SK-N-SH (cell line): ENCODE results near the gene CHCHD3. TPM values are rescaled to one million over a fixed set of nuclear protein-coding genes. Genes with fewer than 3 reads are reported as not detected.

ENCODE experiments used
- CTCF ChIA-PET: fragments of 300-600, 350-600 bp; formaldehyde crosslinking; extraction: SDS; loops from one replicate; lab custom pipeline; 2021; lab: Yijun Ruan, JAX
- POLR2A ChIA-PET: fragments of 350-600 bp; sonication (Branson Sonifier 250); formaldehyde crosslinking; extraction: SDS; loops from one replicate; lab custom pipeline; 2020; ENCODE audit warnings: antibody characterized with exemption, inconsistent platforms; lab: Yijun Ruan, JAX
- DNase-seq: peaks from one replicate; pipeline ENCODE4 v3.0.0; 2012
- H2AFZ ChIP-seq: fragments of 200-600 bp; sonication (generic); 2 replicates; pipeline ENCODE4 v1.8.1; 2016; ENCODE audit warnings: antibody characterized with exemption, mild to moderate bottlenecking, low read depth
- H3F3A ChIP-seq: fragments of 200-600 bp; sonication (generic); replicated peaks from 2 replicates; pipeline ENCODE3; 2016; ENCODE audit warnings: antibody characterized with exemption, mild to moderate bottlenecking; ENCODE audit not compliant: insufficient read depth
- H3K27ac ChIP-seq, 2 experiments: fragments of 200-500 bp in 1 of 2; fragments of 200-600 bp in 1 of 2; sonication (Bioruptor generic) in 1 of 2; sonication (generic), shearing (Covaris generic) in 1 of 2; 2 replicates each; pipeline versions ENCODE4 v1.5.1 to v1.6.1; 2014 to 2016; ENCODE audit warnings: low read depth in 2 of 2, inconsistent platforms in 1 of 2, low read length in 1 of 2, mild to moderate bottlenecking in 1 of 2, mixed read lengths in 1 of 2
- H3K27me3 ChIP-seq: fragments of 200-600 bp; sonication (generic), shearing (Covaris generic); 2 replicates; pipeline ENCODE4 v1.6.1; 2016; ENCODE audit warnings: mixed run types; ENCODE audit not compliant: insufficient read depth
- H3K36me3 ChIP-seq, 2 experiments: fragments of 200-500 bp in 1 of 2; fragments of 200-600 bp in 1 of 2; sonication (Bioruptor generic) in 1 of 2; sonication (generic) in 1 of 2; replicated peaks in 1 of 2; 2 replicates each; pipeline versions ENCODE3 to v1.5.1; 2014 to 2016; ENCODE audit warnings: low read length in 1 of 2, mild to moderate bottlenecking in 1 of 2; ENCODE audit not compliant: insufficient read depth in 2 of 2, control insufficient read depth in 1 of 2
- H3K4me1 ChIP-seq, 2 experiments: fragments of 200-500 bp in 1 of 2; fragments of 200-600 bp in 1 of 2; sonication (Bioruptor generic) in 1 of 2; sonication (generic), shearing (Covaris generic) in 1 of 2; 2 replicates each; pipeline versions ENCODE4 v1.5.1 to v1.6.1; 2014 to 2016; ENCODE audit warnings: low read depth in 1 of 2, low read length in 1 of 2, mixed run types in 1 of 2; ENCODE audit not compliant: insufficient read depth in 2 of 2, control insufficient read depth in 1 of 2
- H3K4me2 ChIP-seq: fragments of 200-600 bp; sonication (generic), shearing (Covaris generic); 2 replicates; pipeline ENCODE4 v1.6.1; 2017; ENCODE audit warnings: mixed run types
- H3K4me3 ChIP-seq, 2 experiments: fragments of 200-500 bp in 1 of 2; fragments of 200-600 bp in 1 of 2; sonication (Bioruptor generic) in 1 of 2; sonication (generic), shearing (Covaris generic) in 1 of 2; 2 replicates each; pipeline versions ENCODE4 v1.5.1 to v1.8.1; 2014 to 2016; ENCODE audit warnings: low read depth in 2 of 2, inconsistent platforms in 1 of 2, low read length in 1 of 2, mild to moderate bottlenecking in 1 of 2, mixed read lengths in 1 of 2, moderate library complexity in 1 of 2
- H3K79me2 ChIP-seq: fragments of 200-600 bp; sonication (generic); 2 replicates; pipeline ENCODE4 v1.8.1; 2017; ENCODE audit warnings: mild to moderate bottlenecking; ENCODE audit not compliant: insufficient read depth
- H3K9ac ChIP-seq: fragments of 200-600 bp; sonication (generic); 2 replicates; pipeline ENCODE4 v1.6.1; 2017; ENCODE audit warnings: mixed run types
- H3K9me2 ChIP-seq: fragments of 200-600 bp; sonication (generic); 2 replicates; pipeline ENCODE4 v1.6.1; 2017; ENCODE audit warnings: mixed run types
- H3K9me3 ChIP-seq: fragments of 200-600 bp; sonication (generic); 2 replicates; pipeline ENCODE4 v1.6.1; 2017; ENCODE audit warnings: mixed run types, mild to moderate bottlenecking, moderate library complexity
- H4K20me1 ChIP-seq: fragments of 200-600 bp; sonication (generic); 2 replicates; pipeline ENCODE4 v1.6.1; 2017; ENCODE audit warnings: mild to moderate bottlenecking, mixed run types; ENCODE audit not compliant: insufficient read depth
- CHD2 ChIP-seq: fragments of 150-350 bp; IDR thresholded peaks from 2 replicates; pipeline ENCODE4 v1.6.1; 2018; ENCODE audit warnings: low read length; ENCODE audit not compliant: partially characterized antibody
- EZH2phosphoT487 ChIP-seq: fragments of 200-600 bp; sonication (generic); IDR thresholded peaks from 2 replicates; pipeline ENCODE4 v1.6.1; 2017; ENCODE audit warnings: low read depth, mixed run types, mild to moderate bottlenecking, antibody characterized with exemption, moderate library complexity, borderline replicate concordance
- FOSL2 ChIP-seq: IDR thresholded peaks from 2 replicates; pipeline ENCODE4 v1.4.0; 2012; ENCODE audit warnings: low read depth, mild to moderate bottlenecking, moderate library complexity, borderline replicate concordance
- FOXM1 ChIP-seq: IDR thresholded peaks from 2 replicates; pipeline ENCODE4 v1.4.0; 2012; ENCODE audit warnings: low read depth, mild to moderate bottlenecking
- GATA2 ChIP-seq: sonication (generic); formaldehyde crosslinking; IDR thresholded peaks from 2 replicates; pipeline ENCODE4 v1.5.0; 2020; ENCODE audit warnings: mild to moderate bottlenecking, missing genetic modification reagents
- JUND ChIP-seq: IDR thresholded peaks from 2 replicates; pipeline ENCODE4 v1.4.0; 2012
- NRF1 ChIP-seq: IDR thresholded peaks from 2 replicates; pipeline ENCODE4 v1.6.1; 2012; ENCODE audit warnings: low read depth, mild to moderate bottlenecking, low read length
- RAD21 ChIP-seq: IDR thresholded peaks from 2 replicates; pipeline ENCODE4 v1.6.1; 2012; ENCODE audit warnings: mild to moderate bottlenecking, low read length
- RXRA ChIP-seq: IDR thresholded peaks from 2 replicates; pipeline ENCODE4 v1.4.0; 2012; ENCODE audit warnings: low read depth, mild to moderate bottlenecking, borderline replicate concordance
- SIN3A ChIP-seq: IDR thresholded peaks from 2 replicates; pipeline ENCODE4 v1.6.1; 2012; ENCODE audit warnings: low read depth, mild to moderate bottlenecking, low read length, moderate library complexity, borderline replicate concordance
- SMC3 ChIP-seq: IDR thresholded peaks from 2 replicates; pipeline ENCODE4 v1.6.1; 2012; ENCODE audit warnings: low read depth, low read length, improper control_type of control experiment
- TCF12 ChIP-seq: IDR thresholded peaks from 2 replicates; pipeline ENCODE4 v1.4.0; 2012
- TEAD4 ChIP-seq: IDR thresholded peaks from 2 replicates; pipeline ENCODE4 v1.4.0; 2012; ENCODE audit warnings: mild to moderate bottlenecking, borderline replicate concordance; ENCODE audit not compliant: insufficient read depth
- YY1 ChIP-seq: IDR thresholded peaks from 2 replicates; pipeline ENCODE4 v1.4.0; 2012; ENCODE audit warnings: low read depth, mild to moderate bottlenecking
- WGBS: methylation state at CpG from one replicate; pipeline ENCODE4 v1.1.6; 2017; ENCODE audit warnings: low lambda C conversion rate; 5-methylcytosine and 5-hydroxymethylcytosine counted together
- polyA plus RNA-seq, 3 experiments: library from polyadenylated mRNA; depleted of rRNA; stranded (reverse); fragments of >200 nt; gene quantifications; 2 replicates each; pipeline ENCODE4 v1.2.3, GENCODE V29; 2012
- TF ChIP-seq, protein P1 (sequence below): IDR thresholded peaks from 2 replicates; pipeline ENCODE4 v1.4.0; 2012; ENCODE audit warnings: low read depth, borderline replicate concordance
- TF ChIP-seq, protein P2 (sequence below): fragments of 150-350 bp; IDR thresholded peaks from 2 replicates; pipeline ENCODE4 v1.6.1; 2017; ENCODE audit warnings: antibody characterized with exemption, low read length, low read depth, borderline replicate concordance
- TF ChIP-seq, protein P3 (sequence below): fragments of 200-600 bp; sonication (generic); IDR thresholded peaks from 2 replicates; pipeline ENCODE4 v1.6.1; 2017; ENCODE audit warnings: antibody characterized with exemption, mild to moderate bottlenecking, moderate library complexity
- TF ChIP-seq, protein P4 (sequence below): IDR thresholded peaks from 2 replicates; pipeline ENCODE4 v1.4.0; 2012; ENCODE audit warnings: low read depth
- TF ChIP-seq, protein P5 (sequence below): IDR thresholded peaks from 2 replicates; pipeline ENCODE4 v1.6.1; 2012; ENCODE audit warnings: mild to moderate bottlenecking, low read depth, low read length, moderate library complexity
- TF ChIP-seq, protein P6 (sequence below): IDR thresholded peaks from 2 replicates; pipeline ENCODE4 v1.4.0; 2012; ENCODE audit warnings: low read depth, borderline replicate concordance

CHCHD3 gene
- polyA plus RNA-seq, 1 of the 3 experiments (the other 2 are of a cell fraction): 97.1 TPM

DNA sequence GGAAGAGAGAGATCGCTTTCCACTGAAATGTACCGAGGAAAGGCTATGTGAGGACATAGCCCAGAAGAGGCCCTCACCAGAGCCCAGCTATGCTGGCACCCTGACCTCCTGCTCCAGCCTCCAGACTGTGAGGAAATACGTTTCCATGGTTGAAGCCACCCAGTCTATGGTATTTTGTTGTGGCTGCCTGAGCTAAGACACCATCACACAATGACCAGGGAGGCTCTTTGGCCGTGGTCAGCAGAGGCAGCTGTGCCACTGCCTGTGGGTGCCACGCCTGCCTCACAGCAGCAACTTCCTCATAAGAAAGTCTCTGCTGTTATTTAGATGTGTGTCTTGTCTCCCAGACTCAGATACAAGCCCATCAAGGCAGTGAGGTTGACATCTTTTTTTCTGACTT is 322.9 kb downstream of the CHCHD3 start:
- Histone ChIP-seq H3K36me3 (no peaks in the 10 kb centered on the region), H3K4me2 (no peak overlapping the region), H2AFZ (no peak overlapping the region)
- TF ChIP-seq CHD2 (no peak), JUND (no peak), SIN3A (no peak), YY1 (no peak), RXRA (no peak), TEAD4 (no peak), SMC3 (no peak), FOXM1 (no peak), GATA2 (CRISPR knock-in tag) (no peak), RAD21 (no peak), FOSL2 (no peak), TCF12 (no peak), NRF1 (no peak), EZH2phosphoT487 (no peak)
- TF ChIP-seq, protein P1, sequence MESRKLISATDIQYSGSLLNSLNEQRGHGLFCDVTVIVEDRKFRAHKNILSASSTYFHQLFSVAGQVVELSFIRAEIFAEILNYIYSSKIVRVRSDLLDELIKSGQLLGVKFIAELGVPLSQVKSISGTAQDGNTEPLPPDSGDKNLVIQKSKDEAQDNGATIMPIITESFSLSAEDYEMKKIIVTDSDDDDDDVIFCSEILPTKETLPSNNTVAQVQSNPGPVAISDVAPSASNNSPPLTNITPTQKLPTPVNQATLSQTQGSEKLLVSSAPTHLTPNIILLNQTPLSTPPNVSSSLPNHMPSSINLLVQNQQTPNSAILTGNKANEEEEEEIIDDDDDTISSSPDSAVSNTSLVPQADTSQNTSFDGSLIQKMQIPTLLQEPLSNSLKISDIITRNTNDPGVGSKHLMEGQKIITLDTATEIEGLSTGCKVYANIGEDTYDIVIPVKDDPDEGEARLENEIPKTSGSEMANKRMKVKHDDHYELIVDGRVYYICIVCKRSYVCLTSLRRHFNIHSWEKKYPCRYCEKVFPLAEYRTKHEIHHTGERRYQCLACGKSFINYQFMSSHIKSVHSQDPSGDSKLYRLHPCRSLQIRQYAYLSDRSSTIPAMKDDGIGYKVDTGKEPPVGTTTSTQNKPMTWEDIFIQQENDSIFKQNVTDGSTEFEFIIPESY: no peak
- TF ChIP-seq, protein P2, sequence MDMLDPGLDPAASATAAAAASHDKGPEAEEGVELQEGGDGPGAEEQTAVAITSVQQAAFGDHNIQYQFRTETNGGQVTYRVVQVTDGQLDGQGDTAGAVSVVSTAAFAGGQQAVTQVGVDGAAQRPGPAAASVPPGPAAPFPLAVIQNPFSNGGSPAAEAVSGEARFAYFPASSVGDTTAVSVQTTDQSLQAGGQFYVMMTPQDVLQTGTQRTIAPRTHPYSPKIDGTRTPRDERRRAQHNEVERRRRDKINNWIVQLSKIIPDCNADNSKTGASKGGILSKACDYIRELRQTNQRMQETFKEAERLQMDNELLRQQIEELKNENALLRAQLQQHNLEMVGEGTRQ: no peak
- TF ChIP-seq, protein P3, sequence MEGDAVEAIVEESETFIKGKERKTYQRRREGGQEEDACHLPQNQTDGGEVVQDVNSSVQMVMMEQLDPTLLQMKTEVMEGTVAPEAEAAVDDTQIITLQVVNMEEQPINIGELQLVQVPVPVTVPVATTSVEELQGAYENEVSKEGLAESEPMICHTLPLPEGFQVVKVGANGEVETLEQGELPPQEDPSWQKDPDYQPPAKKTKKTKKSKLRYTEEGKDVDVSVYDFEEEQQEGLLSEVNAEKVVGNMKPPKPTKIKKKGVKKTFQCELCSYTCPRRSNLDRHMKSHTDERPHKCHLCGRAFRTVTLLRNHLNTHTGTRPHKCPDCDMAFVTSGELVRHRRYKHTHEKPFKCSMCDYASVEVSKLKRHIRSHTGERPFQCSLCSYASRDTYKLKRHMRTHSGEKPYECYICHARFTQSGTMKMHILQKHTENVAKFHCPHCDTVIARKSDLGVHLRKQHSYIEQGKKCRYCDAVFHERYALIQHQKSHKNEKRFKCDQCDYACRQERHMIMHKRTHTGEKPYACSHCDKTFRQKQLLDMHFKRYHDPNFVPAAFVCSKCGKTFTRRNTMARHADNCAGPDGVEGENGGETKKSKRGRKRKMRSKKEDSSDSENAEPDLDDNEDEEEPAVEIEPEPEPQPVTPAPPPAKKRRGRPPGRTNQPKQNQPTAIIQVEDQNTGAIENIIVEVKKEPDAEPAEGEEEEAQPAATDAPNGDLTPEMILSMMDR: no peak
- TF ChIP-seq, protein P4, sequence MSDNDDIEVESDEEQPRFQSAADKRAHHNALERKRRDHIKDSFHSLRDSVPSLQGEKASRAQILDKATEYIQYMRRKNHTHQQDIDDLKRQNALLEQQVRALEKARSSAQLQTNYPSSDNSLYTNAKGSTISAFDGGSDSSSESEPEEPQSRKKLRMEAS: no peak
- TF ChIP-seq, protein P5, sequence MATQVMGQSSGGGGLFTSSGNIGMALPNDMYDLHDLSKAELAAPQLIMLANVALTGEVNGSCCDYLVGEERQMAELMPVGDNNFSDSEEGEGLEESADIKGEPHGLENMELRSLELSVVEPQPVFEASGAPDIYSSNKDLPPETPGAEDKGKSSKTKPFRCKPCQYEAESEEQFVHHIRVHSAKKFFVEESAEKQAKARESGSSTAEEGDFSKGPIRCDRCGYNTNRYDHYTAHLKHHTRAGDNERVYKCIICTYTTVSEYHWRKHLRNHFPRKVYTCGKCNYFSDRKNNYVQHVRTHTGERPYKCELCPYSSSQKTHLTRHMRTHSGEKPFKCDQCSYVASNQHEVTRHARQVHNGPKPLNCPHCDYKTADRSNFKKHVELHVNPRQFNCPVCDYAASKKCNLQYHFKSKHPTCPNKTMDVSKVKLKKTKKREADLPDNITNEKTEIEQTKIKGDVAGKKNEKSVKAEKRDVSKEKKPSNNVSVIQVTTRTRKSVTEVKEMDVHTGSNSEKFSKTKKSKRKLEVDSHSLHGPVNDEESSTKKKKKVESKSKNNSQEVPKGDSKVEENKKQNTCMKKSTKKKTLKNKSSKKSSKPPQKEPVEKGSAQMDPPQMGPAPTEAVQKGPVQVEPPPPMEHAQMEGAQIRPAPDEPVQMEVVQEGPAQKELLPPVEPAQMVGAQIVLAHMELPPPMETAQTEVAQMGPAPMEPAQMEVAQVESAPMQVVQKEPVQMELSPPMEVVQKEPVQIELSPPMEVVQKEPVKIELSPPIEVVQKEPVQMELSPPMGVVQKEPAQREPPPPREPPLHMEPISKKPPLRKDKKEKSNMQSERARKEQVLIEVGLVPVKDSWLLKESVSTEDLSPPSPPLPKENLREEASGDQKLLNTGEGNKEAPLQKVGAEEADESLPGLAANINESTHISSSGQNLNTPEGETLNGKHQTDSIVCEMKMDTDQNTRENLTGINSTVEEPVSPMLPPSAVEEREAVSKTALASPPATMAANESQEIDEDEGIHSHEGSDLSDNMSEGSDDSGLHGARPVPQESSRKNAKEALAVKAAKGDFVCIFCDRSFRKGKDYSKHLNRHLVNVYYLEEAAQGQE: no peak
- TF ChIP-seq, protein P6, sequence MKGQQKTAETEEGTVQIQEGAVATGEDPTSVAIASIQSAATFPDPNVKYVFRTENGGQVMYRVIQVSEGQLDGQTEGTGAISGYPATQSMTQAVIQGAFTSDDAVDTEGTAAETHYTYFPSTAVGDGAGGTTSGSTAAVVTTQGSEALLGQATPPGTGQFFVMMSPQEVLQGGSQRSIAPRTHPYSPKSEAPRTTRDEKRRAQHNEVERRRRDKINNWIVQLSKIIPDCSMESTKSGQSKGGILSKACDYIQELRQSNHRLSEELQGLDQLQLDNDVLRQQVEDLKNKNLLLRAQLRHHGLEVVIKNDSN: no peak
- TF ChIP-seq, all 33 proteins: peak for 0
- ChIA-PET POLR2A (no interaction called here), CTCF (interaction anchor here (0.9 kb wide), 1 partner anchor 585 kb away, joined by 3 read pairs; no protein-coding TSS in a partner anchor)
- peaks cover 0 to 11% of the 10 kb centered on the region in 2 experiments; a peak in 1 of 4 replicates for H3K4me1 ChIP-seq
- H3K9me3 ChIP-seq: no peaks in the 10 kb centered on the region
- no peak overlapping the region for H3K4me3 ChIP-seq
- no peaks in the 10 kb centered on the region for H3K9me2 ChIP-seq
- H4K20me1 ChIP-seq: no peaks in the 10 kb centered on the region
- no peaks in the 10 kb centered on the region for H3F3A ChIP-seq
- H3K27ac ChIP-seq: no peak overlapping the region
- no peaks in the 10 kb centered on the region for H3K79me2 ChIP-seq
- no peak for DNase-seq
- 69% methylated on average over 5 of the region's 5 CpGs for WGBS
- no peak overlapping the region for H3K9ac ChIP-seq
- H3K27me3 ChIP-seq: no peaks in the 10 kb centered on the region; the same call in 1 of the 2 replicates
